Left renal pelvis (tissue), 4 donors: Measurements from ENCODE around the gene NUFIP1. TPM values are rescaled to one million over a fixed set of nuclear protein-coding genes. Genes with fewer than 3 reads are reported as not detected.
A peak's percentile ranks its signal among the peaks of the same experiment; 100 is the strongest.
"Not testable (repeated sequence)": the region's sequence is repeated elsewhere in the genome, so short reads cannot be mapped to it uniquely, and the experiment has no call there.

ENCODE experiments used
- DNase-seq, 4 donors: peaks; one replicate each; pipeline ENCODE4 v3.0.0-alpha.2; 2013; ENCODE audit warnings: low read depth in 4 of 4, low spot score in 3 of 4
- polyA plus RNA-seq, 4 donors: library from polyadenylated mRNA; unstranded; fragments of 120-200 nt; gene quantifications; one replicate each; pipeline ENCODE4 v1.2.1, GENCODE V29; 2013; ENCODE audit not compliant: insufficient read length in 4 of 4

The NUFIP1 gene
- polyA plus RNA-seq, 4 donors = 10.4 to 15.2 (median 12.8) TPM

DNA sequence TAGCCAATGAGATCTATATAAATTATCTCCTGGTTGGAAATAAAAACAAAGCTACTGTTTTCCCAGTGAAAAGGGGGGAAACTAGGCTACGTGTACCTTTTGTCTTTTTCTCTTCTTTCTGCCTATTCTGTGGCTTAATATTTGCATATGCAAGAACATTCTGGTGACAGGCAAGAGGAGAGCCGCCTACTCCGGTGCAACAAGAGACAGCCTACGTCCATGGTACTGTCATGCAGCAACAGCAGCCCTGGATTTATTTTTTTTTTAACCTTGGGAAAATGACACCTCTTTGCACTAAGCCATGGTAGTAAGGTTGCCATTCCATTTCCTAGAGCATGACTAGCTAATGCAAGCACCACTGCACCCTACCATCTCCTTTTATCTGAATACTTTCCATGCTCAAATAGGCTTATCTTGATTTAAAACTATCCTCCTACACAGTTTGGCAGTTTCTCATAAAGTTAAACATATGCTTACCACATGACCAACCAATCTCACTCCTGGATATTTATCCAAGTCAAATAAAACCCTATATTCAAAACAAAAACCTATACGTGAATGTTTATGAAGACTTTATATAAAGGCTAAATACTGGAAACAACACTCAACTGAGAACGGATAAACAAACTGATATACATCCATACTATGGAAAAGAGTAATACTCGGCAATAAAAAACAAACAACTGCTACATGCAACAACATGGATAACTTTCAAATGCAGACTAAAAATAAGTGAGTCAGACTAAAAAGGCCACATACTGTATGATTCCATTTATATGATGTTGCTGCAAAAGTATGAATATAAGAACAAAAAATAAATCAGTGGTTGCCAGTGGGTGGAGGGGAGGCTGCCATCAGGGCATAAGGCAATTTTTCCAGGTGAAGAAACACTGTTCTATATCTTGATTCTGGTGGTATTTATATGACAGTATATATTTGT is 17.3 kb downstream of the NUFIP1 start:
- no peak for DNase-seq

- DNase-seq = peak in 3 of 4 donors; percentile 35 to 58 (median 45)
Observed at GRCh38 chr13:44969551-44970484, 19.5 kb downstream of the NUFIP1 start.

DNA sequence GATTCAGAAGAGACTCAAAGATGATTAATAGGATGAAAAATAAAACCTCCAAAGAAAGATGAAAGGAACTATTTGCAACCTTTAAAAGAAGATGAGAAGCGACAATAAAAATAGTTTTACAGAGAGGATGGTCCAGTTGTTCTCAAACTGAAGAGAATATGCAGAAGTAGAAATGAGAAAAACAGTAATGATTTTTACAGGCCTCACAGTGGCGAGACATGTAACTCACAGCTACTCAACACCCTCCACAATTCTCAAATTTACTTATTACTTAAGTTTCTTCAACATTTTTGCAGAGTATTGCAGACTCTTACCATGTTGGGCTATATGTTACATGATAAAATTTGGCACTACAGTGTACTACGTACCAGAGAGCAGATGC is 20.8 kb downstream of the NUFIP1 start:
- DNase-seq = no peak

GRCh38 chr13:44967704-44968433 is 21.4 kb downstream of the NUFIP1 start:
- no peak for DNase-seq

DNA sequence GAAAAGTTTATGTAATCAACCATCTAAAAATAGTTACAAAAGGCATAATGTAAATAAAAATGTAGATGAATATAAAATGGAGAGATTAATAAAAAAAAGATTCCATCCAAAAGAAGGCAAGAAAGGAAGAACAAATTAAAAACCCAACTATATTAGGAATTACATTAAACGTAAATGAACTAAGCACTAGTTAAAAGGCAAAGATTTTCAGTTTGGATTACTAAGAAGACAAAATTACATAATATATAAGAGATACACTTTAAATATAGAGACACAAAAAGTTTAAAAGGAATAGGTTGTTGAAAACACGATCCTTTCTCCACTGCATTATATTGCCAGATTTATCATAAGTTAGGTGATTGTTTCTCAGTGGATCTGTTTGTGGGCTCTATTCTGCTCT is 27.3 kb downstream of the NUFIP1 start:
- DNase-seq = no peak

DNA sequence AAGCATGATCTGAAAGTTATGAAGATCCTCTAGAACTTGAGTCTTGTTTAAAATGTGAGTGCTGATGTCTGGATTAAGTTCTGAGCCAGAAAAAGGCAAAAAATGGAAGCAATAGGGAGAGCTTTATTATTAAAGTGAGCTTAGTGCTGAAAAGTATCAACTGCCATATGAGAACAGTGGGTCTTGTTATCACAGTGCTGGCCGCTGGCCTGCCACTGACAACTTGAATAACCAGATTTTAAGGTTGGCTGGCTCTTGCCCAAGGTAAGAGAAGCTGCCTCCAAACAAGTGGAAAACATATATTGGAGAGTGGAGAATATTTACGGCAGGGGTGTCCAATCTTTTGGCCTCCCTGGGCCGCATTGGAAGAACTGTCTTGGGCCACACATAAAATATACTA is 33.9 kb downstream of the NUFIP1 start:
- DNase-seq = no peak

DNA sequence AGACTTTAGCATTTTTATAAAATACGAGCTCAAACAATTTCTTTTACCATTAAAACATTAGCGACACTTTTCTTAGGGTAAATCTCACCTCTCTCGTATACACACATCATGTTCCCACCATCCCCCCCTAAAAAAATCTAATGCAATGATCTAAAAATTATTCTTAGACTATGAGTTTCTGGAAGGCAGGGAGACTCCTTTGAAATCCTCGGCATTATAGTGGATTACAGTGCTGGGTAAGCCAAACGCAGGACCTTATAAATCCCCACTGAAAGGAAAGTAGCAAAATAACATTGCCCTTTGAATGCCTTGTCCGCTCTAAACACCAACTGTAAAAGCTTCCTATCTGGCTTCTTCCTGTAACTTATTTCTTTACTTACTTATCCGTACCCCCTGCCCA is 35.0 kb downstream of the NUFIP1 start:
- no peak for DNase-seq

- no peak for DNase-seq
Observed at GRCh38 chr13:44952671-44953070, 36.6 kb downstream of the NUFIP1 start.

- DNase-seq = no peak
Observed at GRCh38 chr13:44951184-44951583, 38.1 kb downstream of the NUFIP1 start.

DNA sequence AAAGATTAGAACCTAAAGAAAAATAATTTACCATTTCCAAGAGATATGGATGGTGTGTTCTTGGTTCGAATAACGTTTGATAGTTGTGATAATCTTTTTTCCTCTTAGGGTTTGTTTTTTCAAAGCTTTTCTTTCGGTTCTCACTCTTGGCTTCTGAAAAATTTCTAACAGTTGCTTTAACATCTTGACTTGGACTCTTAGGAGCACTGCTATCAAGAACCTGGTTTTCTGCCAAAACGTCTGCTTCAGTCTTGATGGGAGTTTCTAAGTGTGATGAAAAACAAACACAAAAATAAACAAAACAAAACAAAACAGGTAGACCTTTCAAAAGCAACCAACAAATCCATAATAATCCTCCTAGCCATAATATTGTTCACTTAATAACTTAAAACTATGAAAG is 45.9 kb downstream of the NUFIP1 start:
- DNase-seq = not testable (repeated sequence)

GRCh38 chr13:44938854-44939253 is 50.4 kb downstream of the NUFIP1 start:
- no peak for DNase-seq

GRCh38 chr13:44936246-44936645 is 53.0 kb downstream of the NUFIP1 start:
- no peak for DNase-seq

GRCh38 chr13:44934724-44935123 is 54.5 kb downstream of the NUFIP1 start:
- no peak for DNase-seq

DNA sequence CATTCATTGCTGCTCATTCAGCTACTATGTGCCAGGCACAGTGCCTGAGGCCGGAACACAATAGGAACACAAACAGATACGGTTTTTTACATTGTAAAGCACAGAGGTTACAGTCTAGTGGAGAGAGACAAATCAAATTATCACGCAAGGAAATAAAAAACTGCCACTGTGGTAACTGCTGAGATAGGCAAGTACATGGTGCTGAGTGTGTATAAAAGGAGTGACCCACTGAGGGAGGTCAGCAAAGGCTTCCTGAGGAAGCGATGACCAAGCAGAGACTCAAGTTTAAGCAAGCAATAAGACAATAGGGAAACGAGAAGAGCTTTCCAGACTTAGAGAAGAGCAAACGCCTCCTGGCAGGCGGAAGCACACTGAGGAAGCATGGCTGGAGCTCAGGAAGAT is 56.4 kb downstream of the NUFIP1 start:
- DNase-seq = no peak

GRCh38 chr13:44932171-44932849 is 57.0 kb downstream of the NUFIP1 start:
- DNase-seq = no peak

DNA sequence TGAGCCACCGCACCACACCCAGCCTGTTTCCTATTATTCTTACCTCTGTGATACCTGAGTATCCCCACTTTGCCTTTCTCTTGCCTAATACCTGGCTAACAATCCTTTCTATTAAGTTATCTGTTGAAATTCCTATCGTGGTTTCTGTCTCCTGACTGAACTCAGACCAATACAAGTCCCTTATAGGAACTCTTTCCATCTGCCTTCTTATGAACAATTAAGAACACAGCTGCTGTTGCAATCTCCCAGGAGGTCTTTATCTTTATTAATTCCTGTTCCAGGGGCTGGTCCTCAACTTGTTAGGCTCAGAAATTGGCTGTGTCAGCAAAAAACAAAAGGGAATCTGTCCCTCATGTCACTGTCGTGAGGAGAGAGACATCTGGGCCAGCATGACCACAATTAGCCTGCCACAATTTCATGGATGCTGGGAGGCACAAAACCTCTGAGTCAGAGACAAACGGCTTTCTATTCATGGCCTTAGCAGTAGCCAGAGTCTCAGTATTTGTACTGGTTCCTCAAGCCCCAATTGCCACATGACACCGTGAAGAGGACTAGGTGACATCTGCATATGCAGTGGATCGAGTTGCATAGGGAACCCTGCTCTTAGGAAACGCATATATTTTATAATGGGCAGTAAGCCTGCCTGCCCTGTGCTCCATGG is 58.2 kb downstream of the NUFIP1 start:
- DNase-seq = no peak

- no peak for DNase-seq
Observed at GRCh38 chr13:44930280-44930679, 59.0 kb downstream of the NUFIP1 start.

DNA sequence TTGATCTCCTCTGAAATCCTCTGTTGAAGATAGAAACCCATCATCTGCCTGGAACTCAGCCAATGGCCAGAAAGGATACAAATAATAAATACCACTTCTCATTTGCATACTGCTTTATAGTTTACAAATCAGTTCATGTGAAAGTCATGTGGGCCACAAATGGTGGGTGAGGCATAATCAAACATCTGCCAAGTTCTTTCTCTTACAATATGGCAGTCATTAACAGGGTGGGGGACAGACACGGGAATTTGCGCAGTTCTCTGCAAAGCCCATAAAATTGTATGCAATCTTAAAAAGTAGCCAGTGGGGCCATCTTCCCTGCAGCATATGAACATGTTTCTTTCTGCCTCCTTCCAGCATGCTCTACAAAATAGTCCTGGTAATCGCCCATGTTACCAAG is 59.6 kb downstream of the NUFIP1 start:
- no peak for DNase-seq

DNA sequence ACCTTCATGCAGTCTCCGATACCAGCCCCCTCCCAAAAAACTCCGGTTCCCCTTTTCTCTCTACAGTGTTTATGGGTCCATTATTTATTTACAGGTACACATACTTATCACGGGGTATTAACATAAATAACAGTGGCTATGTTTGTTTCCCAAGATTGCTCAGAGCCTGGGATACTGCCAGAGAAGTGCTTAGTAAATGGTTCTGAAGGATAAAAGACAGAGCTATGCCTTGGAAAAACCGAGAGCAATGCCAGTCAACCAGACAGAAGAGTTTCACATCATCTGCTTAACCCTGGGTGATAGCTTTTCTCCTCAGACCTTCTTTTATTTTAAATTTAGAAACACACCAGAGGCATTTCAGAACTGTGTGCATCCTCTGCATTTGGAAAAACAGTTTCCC is 61.3 kb downstream of the NUFIP1 start:
- DNase-seq = no peak
